ENCODE measurements around the gene RTEL1.

Gene RTEL1

DNA sequence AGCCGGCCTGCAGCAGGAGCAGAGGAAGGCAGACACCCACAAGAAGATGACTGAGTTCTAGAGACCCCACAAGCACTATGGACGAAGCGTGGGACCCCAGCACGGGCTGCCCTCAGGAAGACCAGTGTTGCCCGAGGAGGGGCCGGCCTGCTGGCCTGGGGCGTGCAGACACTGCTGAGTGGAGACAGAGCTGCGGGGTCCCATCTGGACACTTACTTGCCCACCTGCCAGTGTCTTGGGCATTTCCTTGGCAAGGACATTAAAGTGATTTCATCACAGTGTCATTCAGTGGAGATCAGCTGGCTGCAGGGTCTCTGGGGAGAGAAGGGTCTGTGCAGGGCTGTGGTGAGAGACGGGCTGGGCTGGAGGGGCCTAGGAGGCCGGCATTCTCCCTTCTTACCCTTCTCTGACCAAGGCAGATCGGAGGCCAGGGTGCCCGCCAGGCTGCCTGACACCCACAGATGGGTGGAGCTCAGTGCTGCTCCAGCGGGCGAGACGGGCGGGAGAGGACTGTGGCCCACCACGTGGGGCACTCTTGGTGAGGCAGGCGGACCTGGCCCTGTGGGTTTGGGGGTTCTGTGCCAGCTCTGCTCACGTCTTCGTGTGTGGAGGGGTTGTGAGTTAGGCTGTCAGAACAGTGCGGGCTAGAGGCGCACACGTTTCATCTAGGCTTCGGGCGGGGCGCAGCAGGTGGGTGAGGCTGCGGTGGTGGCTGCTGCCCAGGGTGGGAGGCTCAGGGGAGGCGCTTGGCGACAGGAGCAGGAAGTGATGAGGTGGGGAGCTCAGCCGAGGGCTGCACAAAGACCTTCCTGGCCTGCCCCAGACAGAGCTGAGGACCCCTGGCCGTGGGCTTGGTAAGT is 78.0 kb downstream of the RTEL1 start, which contains the start of gene LIME1:
LIME1 (plus strand) TSS at position 806 of the 860 bp plus-strand sequence. CDS start 886 bp downstream, outside the sequence.
- Histone ChIP-seq H3K9me3 (ENCODE audit: control insufficient read depth, low read length) (no peaks in the 10 kb centered on the region), H3K4me1 (ENCODE audit: control insufficient read depth, insufficient read depth, low read length) (peaks cover 39% of the 10 kb centered on the region), H3K9ac (ENCODE audit: low read length) (peak within 1 kb of the TSS; percentile 64), H3K27me3 (ENCODE audit: control insufficient read depth, insufficient read depth, low read length) (no peaks in the 10 kb centered on the region), H3K4me3 (ENCODE audit: low read length) (peak within 1 kb of the TSS; percentile 9), H3K36me3 (ENCODE audit: control insufficient read depth, insufficient read depth, low read length) (peaks cover 6% of the 10 kb centered on the region)

DNA sequence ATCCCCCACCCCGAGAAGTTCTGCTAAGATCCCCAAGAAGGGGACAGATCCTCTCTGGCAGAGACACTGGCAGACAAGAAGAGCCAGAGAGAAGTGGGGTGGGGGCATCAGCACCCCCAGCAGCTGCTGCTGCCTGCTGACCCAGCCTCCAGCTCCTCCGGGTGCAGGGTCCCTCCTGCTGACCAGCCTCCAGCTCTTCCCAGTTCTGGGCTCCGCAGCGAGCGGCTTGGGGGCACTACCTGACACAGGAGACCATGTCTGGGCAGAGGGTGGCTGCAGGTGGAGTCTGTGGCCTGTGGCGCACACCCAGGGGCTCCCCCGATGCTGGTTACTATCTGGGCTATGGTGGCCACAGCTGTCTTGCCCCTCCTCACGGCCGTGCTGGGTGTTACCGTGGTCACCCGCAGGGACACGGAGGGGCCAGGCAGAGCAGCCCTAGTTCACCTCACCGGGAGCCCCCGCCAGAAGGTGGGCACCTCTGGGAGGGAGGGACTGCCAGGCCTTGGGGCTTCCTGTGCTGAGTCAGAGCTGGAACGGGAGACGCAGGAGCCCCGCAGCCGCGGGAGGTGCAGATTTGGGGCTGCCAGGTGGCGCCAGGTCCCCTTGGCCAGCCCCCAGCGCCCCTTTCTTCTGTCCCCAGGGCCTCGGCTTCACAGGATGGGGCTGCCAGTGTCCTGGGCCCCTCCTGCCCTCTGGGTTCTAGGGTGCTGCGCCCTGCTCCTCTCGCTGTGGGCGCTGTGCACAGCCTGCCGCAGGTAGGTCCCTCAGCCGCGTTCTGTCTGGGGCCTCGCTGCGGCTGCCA is 79.0 kb downstream of the RTEL1 start:
- Histone ChIP-seq H3K4me1 (ENCODE audit: control insufficient read depth, insufficient read depth, low read length) (peaks cover 47% of the 10 kb centered on the region), H3K9ac (ENCODE audit: low read length) (peak overlapping the region; percentile 64)

DNA sequence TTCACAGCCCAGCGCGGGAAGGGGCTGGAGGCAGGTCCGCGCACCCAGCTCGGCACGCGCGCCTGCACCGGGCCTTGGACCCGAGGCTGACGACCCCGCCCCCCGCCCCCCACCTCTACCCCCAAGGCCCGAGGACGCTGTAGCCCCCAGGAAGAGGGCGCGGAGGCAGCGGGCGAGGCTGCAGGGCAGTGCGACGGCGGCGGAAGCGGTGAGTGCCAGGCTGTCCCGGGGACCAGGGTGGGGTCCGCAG is 79.5 kb downstream of the RTEL1 start:
- Histone ChIP-seq H3K36me3 (ENCODE audit: control insufficient read depth, insufficient read depth, low read length) (peaks cover 6% of the 10 kb centered on the region), H3K9me3 (ENCODE audit: control insufficient read depth, low read length) (no peaks in the 10 kb centered on the region), H3K4me1 (ENCODE audit: control insufficient read depth, insufficient read depth, low read length) (peaks cover 47% of the 10 kb centered on the region), H3K4me3 (ENCODE audit: low read length) (no peak overlapping the region), H3K27me3 (ENCODE audit: control insufficient read depth, insufficient read depth, low read length) (no peaks in the 10 kb centered on the region), H3K9ac (ENCODE audit: low read length) (no peak overlapping the region)

More for the DNA sequence above, 79.0 kb downstream of the RTEL1 start:
- H3K27me3 ChIP-seq (ENCODE audit: control insufficient read depth, insufficient read depth, low read length) = no peaks in the 10 kb centered on the region
- no peaks in the 10 kb centered on the region for H3K9me3 ChIP-seq (ENCODE audit: control insufficient read depth, low read length)
- peak overlapping the region; percentile 9 for H3K4me3 ChIP-seq (ENCODE audit: low read length)
- peaks cover 6% of the 10 kb centered on the region for H3K36me3 ChIP-seq (ENCODE audit: control insufficient read depth, insufficient read depth, low read length)

DNA sequence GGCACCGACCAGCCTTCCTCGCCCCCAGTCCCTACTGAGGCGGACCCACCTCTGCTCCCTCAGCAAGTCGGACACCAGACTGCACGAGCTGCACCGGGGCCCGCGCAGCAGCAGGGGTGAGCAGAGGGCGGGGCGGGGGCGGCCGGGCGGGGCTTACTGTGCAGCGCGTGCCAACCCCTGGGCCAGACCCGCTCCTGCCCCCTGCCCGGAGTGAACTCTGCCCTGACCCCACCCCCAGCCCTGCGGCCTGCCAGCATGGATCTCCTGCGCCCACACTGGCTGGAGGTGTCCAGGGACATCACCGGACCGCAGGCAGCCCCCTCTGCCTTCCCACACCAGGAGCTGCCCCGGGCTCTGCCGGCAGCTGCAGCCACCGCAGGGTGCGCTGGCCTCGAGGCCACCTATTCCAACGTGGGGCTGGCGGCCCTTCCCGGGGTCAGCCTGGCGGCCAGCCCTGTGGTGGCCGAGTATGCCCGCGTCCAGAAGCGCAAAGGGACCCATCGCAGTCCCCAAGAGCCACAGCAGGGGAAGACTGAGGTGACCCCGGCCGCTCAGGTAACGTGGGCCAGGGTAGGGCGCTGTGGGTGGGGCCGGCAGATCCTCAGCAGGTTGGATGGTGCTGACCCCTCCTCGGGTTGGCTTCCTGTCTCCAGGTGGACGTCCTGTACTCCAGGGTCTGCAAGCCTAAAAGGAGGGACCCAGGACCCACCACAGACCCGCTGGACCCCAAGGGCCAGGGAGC is 80.0 kb downstream of the RTEL1 start:
- peaks cover 6% of the 10 kb centered on the region for H3K36me3 ChIP-seq (ENCODE audit: control insufficient read depth, insufficient read depth, low read length)
- no peak overlapping the region for H3K4me3 ChIP-seq (ENCODE audit: low read length)
- no peaks in the 10 kb centered on the region for H3K27me3 ChIP-seq (ENCODE audit: control insufficient read depth, insufficient read depth, low read length)
- H3K9ac ChIP-seq (ENCODE audit: low read length) = peak overlapping the region; percentile 3
- no peaks in the 10 kb centered on the region for H3K9me3 ChIP-seq (ENCODE audit: control insufficient read depth, low read length)
- H3K4me1 ChIP-seq (ENCODE audit: control insufficient read depth, insufficient read depth, low read length) = peaks cover 47% of the 10 kb centered on the region

DNA sequence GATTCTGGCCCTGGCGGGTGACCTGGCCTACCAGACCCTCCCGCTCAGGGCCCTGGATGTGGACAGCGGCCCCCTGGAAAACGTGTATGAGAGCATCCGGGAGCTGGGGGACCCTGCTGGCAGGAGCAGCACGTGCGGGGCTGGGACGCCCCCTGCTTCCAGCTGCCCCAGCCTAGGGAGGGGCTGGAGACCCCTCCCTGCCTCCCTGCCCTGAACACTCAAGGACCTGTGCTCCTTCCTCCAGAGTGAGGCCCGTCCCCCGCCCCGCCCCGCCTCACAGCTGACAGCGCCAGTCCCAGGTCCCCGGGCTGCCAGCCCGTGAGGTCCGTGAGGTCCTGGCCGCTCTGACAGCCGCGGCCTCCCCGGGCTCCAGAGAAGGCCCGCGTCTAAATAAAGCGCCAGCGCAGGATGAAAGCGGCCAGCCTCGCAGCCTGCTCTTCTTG is 80.6 kb downstream of the RTEL1 start:
- Histone ChIP-seq H3K36me3 (ENCODE audit: control insufficient read depth, insufficient read depth, low read length) (peaks cover 5% of the 10 kb centered on the region), H3K4me3 (ENCODE audit: low read length) (no peak overlapping the region), H3K9ac (ENCODE audit: low read length) (peak overlapping the region; percentile 50), H3K27me3 (ENCODE audit: control insufficient read depth, insufficient read depth, low read length) (no peaks in the 10 kb centered on the region), H3K4me1 (ENCODE audit: control insufficient read depth, insufficient read depth, low read length) (peaks cover 47% of the 10 kb centered on the region), H3K9me3 (ENCODE audit: control insufficient read depth, low read length) (no peaks in the 10 kb centered on the region)

DNA sequence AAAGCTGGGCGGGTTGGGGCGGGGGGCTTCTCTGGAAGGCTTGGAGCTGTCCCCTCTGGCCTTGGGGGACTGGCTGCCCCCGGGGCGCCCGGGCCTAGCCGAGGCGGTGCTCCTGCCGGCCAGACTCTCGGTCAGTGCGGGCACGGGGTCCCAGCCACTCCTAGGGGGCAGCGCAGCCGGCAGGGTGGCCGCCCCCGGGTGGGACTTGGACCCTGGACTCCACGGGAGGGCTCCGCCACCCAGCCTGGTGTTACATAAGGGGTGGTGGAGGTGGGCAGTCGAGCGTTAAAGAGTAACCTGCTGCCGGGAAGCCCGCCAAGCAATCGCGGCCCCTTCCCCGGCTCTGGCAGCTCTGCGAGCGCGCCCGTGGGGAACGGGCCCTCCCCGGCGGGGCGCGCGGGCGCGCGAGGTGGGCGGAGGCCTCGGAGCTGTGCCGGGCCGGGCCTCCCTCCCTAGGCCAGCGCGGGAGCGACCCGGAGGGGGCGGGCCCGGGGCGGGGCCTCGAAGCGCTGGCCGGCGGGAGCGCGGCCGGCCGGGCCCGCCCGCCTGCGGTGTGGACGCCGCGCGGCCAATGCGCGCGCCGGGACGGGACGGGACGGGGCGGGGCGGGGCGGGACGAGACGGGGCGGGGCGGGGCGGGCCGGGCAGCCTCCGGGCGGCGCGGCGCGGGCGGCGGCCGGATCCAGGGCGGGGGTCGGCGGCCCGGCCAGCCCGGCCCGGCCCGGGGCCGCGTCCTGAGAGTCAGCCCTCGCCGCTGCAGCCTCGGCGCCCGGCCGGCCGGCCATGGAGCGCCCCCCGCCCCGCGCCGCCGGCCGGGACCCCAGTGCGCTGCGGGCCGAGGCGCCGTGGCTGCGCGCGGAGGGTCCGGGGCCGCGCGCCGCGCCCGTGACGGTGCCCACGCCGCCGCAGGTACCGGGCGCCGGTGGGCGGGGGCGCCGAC is 81.3 kb downstream of the RTEL1 start, which contains the start of gene SLC2A4RG:
SLC2A4RG (plus strand) TSS at position 647 of the 940 bp plus-strand sequence; CDS start at position 784, 137 bp downstream.
- Histone ChIP-seq H3K36me3 (ENCODE audit: control insufficient read depth, insufficient read depth, low read length) (no peaks in the 10 kb centered on the region), H3K9me3 (ENCODE audit: control insufficient read depth, low read length) (no peaks in the 10 kb centered on the region), H3K9ac (ENCODE audit: low read length) (peak within 1 kb of the TSS; percentile 59), H3K4me3 (ENCODE audit: low read length) (peak within 1 kb of the TSS; percentile 50), H3K27me3 (ENCODE audit: control insufficient read depth, insufficient read depth, low read length) (no peaks in the 10 kb centered on the region), H3K4me1 (ENCODE audit: control insufficient read depth, insufficient read depth, low read length) (peaks cover 47% of the 10 kb centered on the region)

DNA sequence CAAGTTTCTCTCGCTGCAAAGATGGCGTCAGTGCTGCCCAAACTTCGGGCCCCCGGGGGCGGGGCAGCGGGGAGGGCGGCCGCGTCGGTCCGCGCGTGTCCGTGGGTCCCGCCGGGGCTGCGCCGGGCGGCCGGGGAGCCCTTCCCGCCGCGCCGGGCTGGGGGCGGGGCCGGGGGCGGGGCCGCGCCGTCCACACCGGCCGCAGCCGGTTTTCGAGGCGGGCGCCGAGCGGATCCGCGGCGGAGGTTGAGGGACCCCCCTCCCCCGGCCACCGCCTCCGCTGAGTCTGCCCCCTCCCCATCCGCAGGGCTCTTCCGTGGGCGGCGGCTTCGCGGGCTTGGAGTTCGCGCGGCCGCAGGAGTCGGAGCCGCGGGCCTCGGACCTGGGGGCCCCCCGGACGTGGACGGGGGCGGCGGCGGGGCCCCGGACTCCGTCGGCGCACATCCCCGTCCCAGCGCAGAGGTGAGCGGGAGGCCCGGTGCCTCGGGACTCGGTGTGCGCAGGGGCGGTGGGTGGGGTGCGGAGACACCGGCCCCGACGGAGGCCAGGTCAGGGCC is 82.0 kb downstream of the RTEL1 start:
- no peaks in the 10 kb centered on the region for H3K36me3 ChIP-seq (ENCODE audit: control insufficient read depth, insufficient read depth, low read length)
- H3K27me3 ChIP-seq (ENCODE audit: control insufficient read depth, insufficient read depth, low read length) = no peaks in the 10 kb centered on the region
- H3K4me1 ChIP-seq (ENCODE audit: control insufficient read depth, insufficient read depth, low read length) = peaks cover 47% of the 10 kb centered on the region
- H3K9ac ChIP-seq (ENCODE audit: low read length) = peak overlapping the region; percentile 59
- peak overlapping the region; percentile 50 for H3K4me3 ChIP-seq (ENCODE audit: low read length)
- H3K9me3 ChIP-seq (ENCODE audit: control insufficient read depth, low read length) = no peaks in the 10 kb centered on the region

DNA sequence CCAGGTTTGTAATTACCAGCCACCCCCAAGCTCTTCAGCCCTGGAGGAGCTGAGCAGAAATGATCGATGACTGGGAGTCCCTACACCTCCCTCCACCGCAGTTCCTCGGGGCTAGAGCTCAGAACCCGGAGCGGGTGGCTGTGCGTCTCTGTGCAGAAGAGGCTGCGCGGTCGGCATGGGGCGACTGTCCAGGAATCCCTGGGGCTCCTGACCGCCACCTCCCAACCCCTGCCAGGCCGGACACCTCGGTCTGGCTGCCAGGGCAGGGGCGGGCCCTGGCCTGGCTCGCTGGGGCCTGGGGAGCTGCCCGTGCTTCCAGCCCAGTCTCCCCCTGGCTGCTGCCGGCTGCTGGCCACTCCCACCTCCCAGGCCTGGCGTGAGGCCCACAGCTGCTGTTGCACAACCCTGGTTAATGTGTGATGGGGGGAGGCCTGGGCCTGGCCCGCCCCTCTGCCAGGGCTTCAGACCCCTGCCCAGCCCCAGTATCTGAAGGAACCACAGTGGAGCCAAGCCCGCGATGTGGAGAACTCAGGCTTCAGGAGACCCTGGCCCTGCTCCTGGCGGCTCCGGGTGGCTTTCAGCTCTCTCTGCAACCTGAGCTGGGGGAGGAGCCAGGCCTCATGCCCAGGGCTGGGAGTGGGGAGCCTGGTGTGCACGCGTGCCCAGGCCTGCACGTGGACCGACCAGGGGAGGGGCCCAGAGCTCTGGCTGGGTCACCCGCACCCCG is 82.7 kb downstream of the RTEL1 start:
- H3K36me3 ChIP-seq (ENCODE audit: control insufficient read depth, insufficient read depth, low read length) = no peaks in the 10 kb centered on the region
- peak overlapping the region; percentile 59 for H3K9ac ChIP-seq (ENCODE audit: low read length)
- H3K9me3 ChIP-seq (ENCODE audit: control insufficient read depth, low read length) = no peaks in the 10 kb centered on the region
- no peaks in the 10 kb centered on the region for H3K27me3 ChIP-seq (ENCODE audit: control insufficient read depth, insufficient read depth, low read length)
- H3K4me3 ChIP-seq (ENCODE audit: low read length) = peak overlapping the region; percentile 50
- peaks cover 44% of the 10 kb centered on the region for H3K4me1 ChIP-seq (ENCODE audit: control insufficient read depth, insufficient read depth, low read length)

DNA sequence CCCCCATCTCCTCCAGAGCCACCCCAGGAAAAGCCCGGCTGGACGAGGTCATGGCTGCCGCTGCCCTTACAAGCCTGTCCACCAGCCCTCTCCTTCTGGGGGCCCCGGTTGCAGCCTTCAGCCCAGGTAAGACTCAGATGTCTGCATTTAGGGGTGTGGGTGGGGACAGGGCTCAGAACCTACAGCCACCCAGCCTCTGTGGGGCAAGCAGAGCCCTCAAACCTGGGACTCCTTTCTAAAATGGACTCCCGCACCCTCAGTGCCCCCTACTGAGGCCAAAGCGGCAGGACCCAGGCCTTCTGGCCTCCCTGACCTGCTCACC is 83.2 kb downstream of the RTEL1 start:
- Histone ChIP-seq H3K4me1 (ENCODE audit: control insufficient read depth, insufficient read depth, low read length) (peaks cover 38% of the 10 kb centered on the region), H3K9ac (ENCODE audit: low read length) (no peak overlapping the region), H3K4me3 (ENCODE audit: low read length) (no peak overlapping the region), H3K9me3 (ENCODE audit: control insufficient read depth, low read length) (no peaks in the 10 kb centered on the region), H3K36me3 (ENCODE audit: control insufficient read depth, insufficient read depth, low read length) (no peaks in the 10 kb centered on the region), H3K27me3 (ENCODE audit: control insufficient read depth, insufficient read depth, low read length) (no peaks in the 10 kb centered on the region)

DNA sequence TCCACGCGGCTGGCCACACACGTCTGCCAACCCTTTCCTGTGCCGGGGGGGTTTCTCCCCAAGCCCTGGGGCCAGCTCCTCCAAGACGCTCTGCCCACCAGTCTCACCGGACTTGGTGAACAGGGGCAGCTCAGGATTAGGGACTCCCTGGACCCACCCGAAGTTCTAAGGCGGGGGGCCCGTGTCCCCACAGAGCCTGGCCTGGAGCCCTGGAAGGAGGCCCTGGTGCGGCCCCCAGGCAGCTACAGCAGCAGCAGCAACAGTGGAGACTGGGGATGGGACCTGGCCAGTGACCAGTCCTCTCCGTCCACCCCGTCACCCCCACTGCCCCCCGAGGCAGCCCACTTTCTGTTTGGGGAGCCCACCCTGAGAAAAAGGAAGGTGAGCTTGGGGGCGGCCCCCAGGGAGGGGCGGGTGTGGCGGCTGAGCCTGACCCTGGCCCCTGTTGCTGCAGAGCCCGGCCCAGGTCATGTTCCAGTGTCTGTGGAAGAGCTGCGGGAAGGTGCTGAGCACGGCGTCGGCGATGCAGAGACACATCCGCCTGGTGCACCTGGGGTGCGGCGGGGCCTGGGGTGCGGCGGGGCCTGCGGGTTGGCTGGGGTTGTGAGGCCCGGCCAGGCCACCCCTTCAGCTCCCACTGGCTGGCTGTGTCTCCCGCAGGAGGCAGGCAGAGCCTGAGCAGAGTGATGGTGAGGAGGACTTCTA is 83.7 kb downstream of the RTEL1 start:
- no peaks in the 10 kb centered on the region for H3K27me3 ChIP-seq (ENCODE audit: control insufficient read depth, insufficient read depth, low read length)
- no peak overlapping the region for H3K9ac ChIP-seq (ENCODE audit: low read length)
- H3K4me1 ChIP-seq (ENCODE audit: control insufficient read depth, insufficient read depth, low read length) = peaks cover 33% of the 10 kb centered on the region
- no peaks in the 10 kb centered on the region for H3K36me3 ChIP-seq (ENCODE audit: control insufficient read depth, insufficient read depth, low read length)
- no peaks in the 10 kb centered on the region for H3K9me3 ChIP-seq (ENCODE audit: control insufficient read depth, low read length)
- H3K4me3 ChIP-seq (ENCODE audit: low read length) = no peak overlapping the region
